GM10248 (cell line): ENCODE data around the gene EEFSEC.

Experiments
- CTCF ChIA-PET: fragments of 300-600 bp; sonication (Branson Sonifier 250); formaldehyde crosslinking; extraction: SDS; loops from one replicate; lab custom pipeline; 2021; ENCODE audit warnings: antibody characterized with exemption; lab: Yijun Ruan, JAX
- POLR2A ChIA-PET: fragments of 350-650 bp; sonication (Branson Sonifier 250); formaldehyde crosslinking; extraction: SDS; loops from one replicate; lab custom pipeline; 2020; ENCODE audit warnings: antibody characterized with exemption; lab: Yijun Ruan, JAX
- DNase-seq: peaks from one replicate; pipeline ENCODE4 v3.0.0; 2012; ENCODE audit errors: extremely low spot score
- CTCF ChIP-seq: IDR thresholded peaks from 2 replicates; pipeline ENCODE4 v1.5.1; 2012; ENCODE audit warnings: mild to moderate bottlenecking, low read depth; ENCODE audit errors: extremely low read depth, missing control alignments, control extremely low read depth

Gene EEFSEC

GRCh38 chr3:128378631-128379347 is 225.5 kb downstream of the EEFSEC start:
- CTCF ChIA-PET: no interaction called here
- POLR2A ChIA-PET: no interaction called here

GRCh38 chr3:128379367-128380160 is 226.3 kb downstream of the EEFSEC start:
- no peak for DNase-seq
- no peak for TF ChIP-seq CTCF
- ChIA-PET POLR2A (no interaction called here), CTCF (no interaction called here)

More at GRCh38 chr3:128378631-128379347, 225.5 kb downstream of the EEFSEC start:
- DNase-seq: no peak
- no peak for TF ChIP-seq CTCF

- ChIA-PET POLR2A (no interaction called here), CTCF (no interaction called here)
- DNase-seq: no peak
- TF ChIP-seq CTCF: no peak
Measured at GRCh38 chr3:128380295-128380694, 227.0 kb downstream of the EEFSEC start.

GRCh38 chr3:128380719-128381118 is 227.4 kb downstream of the EEFSEC start:
- ChIA-PET CTCF (interaction anchor here (0.7 kb wide), 1 partner anchor 228 kb away, joined by 3 read pairs; no protein-coding TSS in a partner anchor), POLR2A (no interaction called here)
- TF ChIP-seq CTCF: no peak
- no peak for DNase-seq

- CTCF ChIA-PET: no interaction called here
- POLR2A ChIA-PET: no interaction called here
- TF ChIP-seq CTCF: no peak
- no peak for DNase-seq
Measured at GRCh38 chr3:128381609-128382008, 228.3 kb downstream of the EEFSEC start.

- no peak for DNase-seq
- ChIA-PET CTCF (no interaction called here), POLR2A (interaction anchor here (0.5 kb wide), 1 partner anchor 14 kb away, joined by 3 read pairs; no protein-coding TSS in a partner anchor)
- TF ChIP-seq CTCF: no peak
Measured at GRCh38 chr3:128382221-128382807, 229.0 kb downstream of the EEFSEC start.
